ENCODE results near the gene UNC13A. TPM values are rescaled to one million over a fixed set of nuclear protein-coding genes. Genes with fewer than 3 reads are reported as not detected.
A peak's percentile ranks its signal among the peaks of the same experiment; 100 is the strongest.

Gene UNC13A
- polyA plus RNA-seq, 3 donors, result 0.01 TPM; not detected in 2

- Histone ChIP-seq H3K4me2 (replicated peaks; ENCODE audit: extremely low read depth, low read length, poor library complexity, severe bottlenecking) (no peak overlapping the region), H3K79me2 (ENCODE audit: insufficient read depth, low read length) (no peaks in the 10 kb centered on the region), H3K27me3 (ENCODE audit: control insufficient read depth in 2 of 2, insufficient read depth in 2 of 2, low read length in 2 of 2) (no peaks in the 10 kb centered on the region), H4K20me1 (ENCODE audit: insufficient read depth, low read length) (no peaks in the 10 kb centered on the region), H2AFZ (ENCODE audit: insufficient read depth, low read depth, low read length, poor library complexity, severe bottlenecking) (no peak overlapping the region), H3K9ac (ENCODE audit: insufficient read depth, low read length, poor library complexity, severe bottlenecking) (no peak overlapping the region), H3K4me1 (ENCODE audit: control insufficient read depth in 1 of 2, insufficient read depth in 2 of 2, low read length in 2 of 2) (no peaks in the 10 kb centered on the region), H3K4me3 (replicated peaks in 1 of 3; ENCODE audit: low read depth in 2 of 3, low read length in 3 of 3) (no peak overlapping the region), H3K36me3 (replicated peaks in 1 of 2; ENCODE audit: control insufficient read depth in 1 of 2, insufficient read depth in 2 of 2, low read length in 2 of 2) (no peaks in the 10 kb centered on the region), H3K27ac (ENCODE audit: low read depth in 1 of 2, low read length in 2 of 2) (no peak overlapping the region), H3K9me3 (replicated peaks in 1 of 2; ENCODE audit: control insufficient read depth in 1 of 2, insufficient read depth in 1 of 2, low read length in 2 of 2) (no peaks in the 10 kb centered on the region)
- H3K4me3 Mint-ChIP-seq, result no peak overlapping the region
- peaks cover 4 to 7% (median 5%) of the 10 kb centered on the region in 3 donors for H3K27me3 Mint-ChIP-seq (ENCODE audit: low read depth in 3 of 3)
- peak overlapping the region in 1 of 7 donors; percentile 75 for H3K27ac Mint-ChIP-seq
- intact Hi-C loops (cut with micrococcal nuclease), result no loop called here
- no peak for TF ChIP-seq CTCF (IDR thresholded peaks at IDR 0.05)
- H3K36me3 Mint-ChIP-seq, result no peaks in the 10 kb centered on the region
- DNase-seq, result no peak
- no peaks in the 10 kb centered on the region for H3K4me1 Mint-ChIP-seq
- WGBS (ENCODE audit: insufficient coverage), result 86% methylated on average over 19 of the region's 20 CpGs
- no peaks in the 10 kb centered on the region for H3K9me3 Mint-ChIP-seq
Measured at GRCh38 chr19:17645339-17645963, 42.7 kb downstream of the UNC13A start.

GRCh38 chr19:17642656-17643055 is 45.5 kb downstream of the UNC13A start:
- no peak for TF ChIP-seq CTCF (IDR thresholded peaks at IDR 0.05)
- H3K27me3 ChIP-seq (ENCODE audit: control insufficient read depth in 2 of 2, insufficient read depth in 2 of 2, low read length in 2 of 2), result no peaks in the 10 kb centered on the region
- no peaks in the 10 kb centered on the region for H3K36me3 Mint-ChIP-seq
- H3K4me2 ChIP-seq (replicated peaks; ENCODE audit: extremely low read depth, low read length, poor library complexity, severe bottlenecking), result no peak overlapping the region
- no peak overlapping the region for H3K27ac Mint-ChIP-seq
- no peak overlapping the region for H3K4me3 Mint-ChIP-seq
- H3K4me1 ChIP-seq (ENCODE audit: control insufficient read depth in 1 of 2, insufficient read depth in 2 of 2, low read length in 2 of 2), result no peaks in the 10 kb centered on the region
- H4K20me1 ChIP-seq (ENCODE audit: insufficient read depth, low read length), result no peaks in the 10 kb centered on the region
- intact Hi-C loops (cut with micrococcal nuclease), result no loop called here
- no peaks in the 10 kb centered on the region for H3K36me3 ChIP-seq (replicated peaks in 1 of 2; ENCODE audit: control insufficient read depth in 1 of 2, insufficient read depth in 2 of 2, low read length in 2 of 2)
- no peaks in the 10 kb centered on the region for H3K9me3 ChIP-seq (replicated peaks in 1 of 2; ENCODE audit: control insufficient read depth in 1 of 2, insufficient read depth in 1 of 2, low read length in 2 of 2)
- H3K79me2 ChIP-seq (ENCODE audit: insufficient read depth, low read length), result no peaks in the 10 kb centered on the region
- no peak overlapping the region for H3K27ac ChIP-seq (ENCODE audit: low read depth in 1 of 2, low read length in 2 of 2)
- H3K4me1 Mint-ChIP-seq, result no peaks in the 10 kb centered on the region
- H2AFZ ChIP-seq (ENCODE audit: insufficient read depth, low read depth, low read length, poor library complexity, severe bottlenecking), result no peak overlapping the region
- no peak overlapping the region for H3K9ac ChIP-seq (ENCODE audit: insufficient read depth, low read length, poor library complexity, severe bottlenecking)
- peaks cover 0 to 3% (median 0%) of the 10 kb centered on the region in 7 donors for H3K9me3 Mint-ChIP-seq
- peaks cover 1 to 12% (median 4%) of the 10 kb centered on the region in 3 donors for H3K27me3 Mint-ChIP-seq (ENCODE audit: low read depth in 3 of 3)
- 91% methylated on average over 7 of the region's 8 CpGs for WGBS (ENCODE audit: insufficient coverage)
- H3K4me3 ChIP-seq (replicated peaks in 1 of 3; ENCODE audit: low read depth in 2 of 3, low read length in 3 of 3), result no peak overlapping the region
- no peak for DNase-seq

All from CD14-positive monocyte (primary cell).